Raji (cell line): ENCODE data around the gene ATE1.

Source experiments
- POLR2A ChIP-seq: IDR thresholded peaks from 2 replicates; pipeline ENCODE4 v1.6.1; 2011; ENCODE audit warnings: low read depth, low read length, control low read depth; ENCODE audit not compliant: insufficient read depth

Gene ATE1

GRCh38 chr10:121828045-121828444, 99.8 kb downstream of the ATE1 start:
- no peak for TF ChIP-seq POLR2A

DNA sequence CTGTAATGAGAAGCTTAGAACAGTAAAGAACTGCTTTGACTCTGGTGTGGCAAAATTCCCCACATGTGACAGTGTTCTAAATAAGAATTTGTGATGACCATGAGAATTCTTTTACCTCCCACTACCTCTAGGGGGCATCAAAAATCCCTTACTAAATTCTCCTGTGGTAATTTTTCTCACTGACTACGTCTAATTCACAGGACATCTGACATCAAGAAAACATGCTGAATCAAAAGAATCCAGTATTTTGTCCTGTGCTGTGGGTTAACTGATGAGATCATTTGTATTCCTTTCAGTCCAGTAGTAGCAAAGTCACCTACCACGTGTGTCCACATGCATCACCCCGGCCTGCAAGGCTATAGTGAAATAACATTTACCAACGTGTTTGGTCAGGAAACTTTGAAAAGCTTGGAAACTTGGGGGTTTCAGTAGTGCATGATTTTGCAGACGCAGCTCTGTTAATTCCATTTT, 103.8 kb downstream of the ATE1 start:
- no peak for TF ChIP-seq POLR2A

DNA sequence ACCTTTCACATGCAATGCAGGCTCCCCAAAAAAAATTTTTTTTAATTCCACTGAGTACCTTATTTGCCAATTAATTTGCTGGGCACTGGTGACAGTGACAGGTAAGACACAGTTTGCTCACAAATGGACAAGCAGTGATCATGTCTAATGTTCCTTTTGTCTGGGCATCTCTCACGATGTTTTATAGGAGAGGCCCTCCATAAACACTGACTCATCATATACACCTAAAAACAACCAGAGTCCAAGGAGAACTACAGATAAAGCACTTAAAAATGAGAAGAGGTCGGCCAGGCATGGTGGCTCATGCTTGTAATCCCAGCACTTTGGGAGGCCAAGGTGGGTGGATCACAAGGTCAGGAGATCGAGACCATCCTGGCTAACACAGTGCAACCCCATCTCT, 105.1 kb downstream of the ATE1 start:
- no peak for TF ChIP-seq POLR2A

- TF ChIP-seq POLR2A = no peak
Measured at GRCh38 chr10:121822180-121822579, 105.7 kb downstream of the ATE1 start.

GRCh38 chr10:121819049-121819448, 108.8 kb downstream of the ATE1 start:
- no peak for TF ChIP-seq POLR2A

GRCh38 chr10:121818599-121818998, 109.2 kb downstream of the ATE1 start:
- no peak for TF ChIP-seq POLR2A

- TF ChIP-seq POLR2A = no peak
Measured at GRCh38 chr10:121816197-121816596, 111.6 kb downstream of the ATE1 start.

- TF ChIP-seq POLR2A = no peak
Measured at GRCh38 chr10:121813857-121814256, 114.0 kb downstream of the ATE1 start.

DNA sequence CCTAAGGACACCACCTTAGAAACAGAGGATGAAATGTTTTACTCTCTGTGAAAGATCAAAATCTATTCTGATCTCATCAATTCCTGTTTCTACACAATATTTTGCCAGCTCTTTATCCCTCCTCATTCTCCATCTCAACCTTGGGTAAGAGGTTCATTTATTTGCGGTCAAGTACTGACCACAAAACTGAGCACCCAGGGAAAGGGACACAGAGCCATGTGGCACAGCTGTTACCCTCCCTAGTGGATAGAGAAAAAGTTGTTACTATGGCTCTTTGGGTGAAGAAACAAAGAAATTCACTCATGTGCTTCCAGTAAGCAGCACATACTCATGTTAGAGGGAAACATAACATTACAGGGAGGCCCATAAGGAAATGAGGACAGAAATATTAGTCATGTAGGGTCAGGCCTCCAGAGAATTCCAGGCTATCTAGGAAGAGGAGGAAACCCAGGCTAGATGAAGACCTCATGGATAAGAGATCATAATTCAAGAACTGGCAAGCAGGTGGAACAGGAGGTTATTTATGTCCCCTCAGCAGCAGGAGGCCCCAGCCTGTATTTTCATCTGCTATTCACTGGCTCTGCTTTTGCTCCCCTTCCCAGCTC, 114.5 kb downstream of the ATE1 start:
- no peak for TF ChIP-seq POLR2A

- TF ChIP-seq POLR2A = no peak
Measured at GRCh38 chr10:121812031-121812430, 115.8 kb downstream of the ATE1 start.

DNA sequence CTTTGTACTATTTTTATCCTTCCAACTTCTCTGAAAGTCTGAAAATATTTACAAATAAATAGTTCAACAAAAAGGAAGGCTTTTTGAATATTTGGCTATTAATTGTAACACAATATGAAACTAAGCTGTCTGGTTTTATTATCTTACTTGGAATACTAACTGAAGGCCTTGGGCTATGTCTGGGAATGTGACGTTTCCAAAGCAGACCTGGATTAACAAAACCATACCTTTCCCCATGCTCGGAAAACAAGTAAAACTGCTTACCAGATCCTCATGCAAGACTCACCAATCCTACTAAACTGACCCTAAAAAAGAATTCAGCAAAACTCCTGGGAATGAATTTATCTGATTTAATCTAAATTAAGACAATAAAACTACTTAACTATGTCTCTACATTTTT, 116.4 kb downstream of the ATE1 start:
- no peak for TF ChIP-seq POLR2A

DNA sequence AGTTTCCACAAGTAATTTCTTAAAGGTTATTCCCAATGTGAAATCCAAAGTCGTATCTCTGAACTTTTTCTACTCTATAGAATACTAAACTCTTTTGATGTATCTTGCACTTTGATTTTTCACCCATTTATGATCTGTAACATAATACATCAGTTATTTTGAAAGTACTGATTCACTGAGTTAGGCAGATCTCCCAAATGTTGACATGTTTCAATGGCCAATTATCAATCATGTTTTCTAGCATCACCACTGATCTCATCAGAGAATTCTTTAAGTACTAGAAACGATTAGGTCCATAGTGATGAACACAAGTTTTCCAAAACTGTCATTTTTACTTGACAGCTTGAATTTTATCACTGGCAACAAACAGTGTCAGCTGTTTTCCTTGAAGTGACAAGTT, 119.0 kb downstream of the ATE1 start:
- no peak for TF ChIP-seq POLR2A

- no peak for TF ChIP-seq POLR2A
Measured at GRCh38 chr10:121804460-121804859, 123.4 kb downstream of the ATE1 start.

DNA sequence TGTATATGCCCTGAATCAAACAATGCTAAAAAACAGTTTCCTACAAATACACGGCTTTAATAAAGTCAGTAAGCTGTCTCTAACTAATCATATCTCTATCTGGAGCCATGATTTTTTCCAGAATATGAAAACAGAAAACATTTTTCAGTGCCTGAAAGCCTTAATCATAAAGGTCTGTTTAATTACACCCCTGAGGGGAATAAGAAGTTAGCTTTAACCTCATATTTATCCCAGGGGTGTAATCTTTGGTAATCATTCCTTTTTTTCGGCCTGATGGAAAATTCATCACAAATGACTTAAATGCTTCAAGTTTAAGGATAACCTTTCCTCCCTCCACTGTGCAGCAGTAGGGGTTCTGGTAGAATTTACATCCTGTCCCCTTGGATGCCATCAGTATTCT, 124.2 kb downstream of the ATE1 start:
- no peak for TF ChIP-seq POLR2A

DNA sequence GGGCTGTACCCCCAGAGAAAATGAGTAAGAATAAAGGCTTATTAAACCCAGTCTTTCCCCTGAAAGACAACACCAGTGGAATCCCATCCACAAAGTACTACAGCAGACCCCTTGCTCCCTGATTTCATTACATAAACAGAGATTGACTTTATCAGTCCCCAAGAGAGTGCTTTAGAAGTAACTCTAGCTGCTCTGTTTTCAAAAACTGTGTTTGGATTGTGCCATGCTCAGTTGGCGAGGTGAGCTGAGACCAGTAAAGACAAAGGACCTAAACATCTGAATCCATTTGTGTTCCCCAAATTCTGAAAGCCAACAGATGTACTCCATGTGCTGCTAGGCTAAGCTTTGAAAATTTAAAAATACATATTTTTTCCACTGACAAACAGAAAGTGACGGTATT, 127.0 kb downstream of the ATE1 start:
- TF ChIP-seq POLR2A = no peak

DNA sequence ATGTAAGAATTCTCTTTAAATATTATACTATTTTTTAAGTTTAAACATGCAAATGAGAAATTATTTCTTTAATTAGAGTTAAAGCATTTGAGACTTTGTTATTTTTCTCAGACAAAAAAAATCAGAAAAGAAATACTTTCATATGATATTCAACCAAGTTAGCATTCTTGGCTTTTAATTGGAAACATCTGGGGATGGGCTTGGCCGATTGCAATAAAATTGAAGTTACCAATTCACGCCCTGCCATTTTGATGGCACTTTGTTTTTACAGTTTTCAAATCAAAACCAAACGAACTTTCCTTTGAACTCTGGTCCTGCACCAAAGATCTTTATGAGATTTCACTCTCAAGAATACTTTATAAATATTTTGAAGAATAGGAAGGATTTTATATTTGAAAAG, 127.7 kb downstream of the ATE1 start:
- no peak for TF ChIP-seq POLR2A

- TF ChIP-seq POLR2A = no peak
Measured at GRCh38 chr10:121797490-121797889, 130.3 kb downstream of the ATE1 start.
